GM23338 (cell line): Measurements from ENCODE around the gene TAPBP.

ENCODE experiments used
- EZH2 ChIP-seq: fragments of 200-600 bp; sonication (generic); IDR thresholded peaks from one replicate; pipeline ENCODE4 v1.8.0; 2017; ENCODE audit warnings: antibody characterized with exemption, mild to moderate bottlenecking, low read depth; ENCODE audit not compliant: unreplicated experiment
- EZH2phosphoT487 ChIP-seq: fragments of 200-600 bp; sonication (generic); IDR thresholded peaks from one replicate; pipeline ENCODE4 v1.8.1; 2018; ENCODE audit warnings: antibody characterized with exemption; ENCODE audit not compliant: unreplicated experiment
- TF ChIP-seq, protein P1 (sequence below), 2 experiments: fragments of 200-600 bp in 1 of 2; sonication (generic) in 1 of 2; conservative IDR thresholded peaks; 2 replicates each; pipeline versions ENCODE4 v1.5.1 to v1.6.1; 2016 to 2017; ENCODE audit warnings: antibody characterized with exemption in 2 of 2, low read depth in 2 of 2, mild to moderate bottlenecking in 2 of 2, moderate library complexity in 1 of 2

DNA sequence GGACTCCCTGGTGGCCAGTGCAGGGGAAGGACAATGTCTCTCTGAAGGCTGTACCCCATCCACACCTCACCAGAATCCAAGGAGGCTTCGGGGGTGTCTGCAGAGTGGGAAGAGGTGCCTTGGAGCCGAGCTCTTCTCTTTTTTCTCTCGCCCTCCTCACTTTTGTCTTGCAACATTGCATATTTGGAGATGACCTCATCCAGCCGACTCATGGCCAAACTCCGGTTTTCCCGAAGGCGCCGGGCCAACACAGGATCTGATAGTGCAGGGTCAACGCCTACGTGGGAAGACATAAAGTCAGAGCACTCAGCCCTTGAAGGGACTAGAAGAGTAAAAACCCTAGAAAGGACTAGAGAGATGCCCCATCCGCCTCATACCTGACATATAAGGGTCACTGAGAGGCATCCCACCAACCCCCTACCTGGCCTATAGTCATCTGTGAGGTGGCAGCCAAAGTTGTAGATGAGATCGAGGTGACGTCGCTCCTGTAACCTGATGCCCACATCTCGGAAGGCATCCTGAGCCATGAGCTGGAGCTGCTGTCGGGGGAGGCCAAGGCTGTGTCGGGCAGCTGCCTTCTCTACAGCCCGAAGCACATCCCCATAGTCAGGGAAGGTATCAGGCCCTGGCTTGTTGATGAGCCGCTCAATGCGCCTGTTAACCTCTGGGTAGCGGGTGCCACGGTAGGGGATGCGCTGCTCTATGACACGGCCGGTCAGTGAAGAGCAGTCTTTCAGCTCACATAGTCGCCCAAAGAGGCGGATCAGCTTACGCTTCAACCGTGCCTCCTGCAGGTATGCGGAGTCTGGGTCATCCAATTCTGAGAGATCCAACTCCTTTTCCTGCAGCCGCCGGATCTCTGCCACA, 6.7 kb upstream of the TAPBP start:
- TF ChIP-seq, protein P1, sequence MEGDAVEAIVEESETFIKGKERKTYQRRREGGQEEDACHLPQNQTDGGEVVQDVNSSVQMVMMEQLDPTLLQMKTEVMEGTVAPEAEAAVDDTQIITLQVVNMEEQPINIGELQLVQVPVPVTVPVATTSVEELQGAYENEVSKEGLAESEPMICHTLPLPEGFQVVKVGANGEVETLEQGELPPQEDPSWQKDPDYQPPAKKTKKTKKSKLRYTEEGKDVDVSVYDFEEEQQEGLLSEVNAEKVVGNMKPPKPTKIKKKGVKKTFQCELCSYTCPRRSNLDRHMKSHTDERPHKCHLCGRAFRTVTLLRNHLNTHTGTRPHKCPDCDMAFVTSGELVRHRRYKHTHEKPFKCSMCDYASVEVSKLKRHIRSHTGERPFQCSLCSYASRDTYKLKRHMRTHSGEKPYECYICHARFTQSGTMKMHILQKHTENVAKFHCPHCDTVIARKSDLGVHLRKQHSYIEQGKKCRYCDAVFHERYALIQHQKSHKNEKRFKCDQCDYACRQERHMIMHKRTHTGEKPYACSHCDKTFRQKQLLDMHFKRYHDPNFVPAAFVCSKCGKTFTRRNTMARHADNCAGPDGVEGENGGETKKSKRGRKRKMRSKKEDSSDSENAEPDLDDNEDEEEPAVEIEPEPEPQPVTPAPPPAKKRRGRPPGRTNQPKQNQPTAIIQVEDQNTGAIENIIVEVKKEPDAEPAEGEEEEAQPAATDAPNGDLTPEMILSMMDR (conservative IDR thresholded peaks at IDR 0.05; ENCODE audit: low read depth in 2 of 2) = no peak
- no peak for TF ChIP-seq EZH2
- TF ChIP-seq EZH2phosphoT487 = no peak
